ENCODE data around the gene ANKRD13B. TPM values are rescaled to one million over a fixed set of nuclear protein-coding genes. Genes with fewer than 3 reads are reported as not detected.

Gene ANKRD13B
- total and polyA plus RNA-seq, 2 of the 13 experiments (the other 11 are each of a cell fraction or from before 2014, with no cell fraction given), result 1.7 to 1.8 TPM

DNA sequence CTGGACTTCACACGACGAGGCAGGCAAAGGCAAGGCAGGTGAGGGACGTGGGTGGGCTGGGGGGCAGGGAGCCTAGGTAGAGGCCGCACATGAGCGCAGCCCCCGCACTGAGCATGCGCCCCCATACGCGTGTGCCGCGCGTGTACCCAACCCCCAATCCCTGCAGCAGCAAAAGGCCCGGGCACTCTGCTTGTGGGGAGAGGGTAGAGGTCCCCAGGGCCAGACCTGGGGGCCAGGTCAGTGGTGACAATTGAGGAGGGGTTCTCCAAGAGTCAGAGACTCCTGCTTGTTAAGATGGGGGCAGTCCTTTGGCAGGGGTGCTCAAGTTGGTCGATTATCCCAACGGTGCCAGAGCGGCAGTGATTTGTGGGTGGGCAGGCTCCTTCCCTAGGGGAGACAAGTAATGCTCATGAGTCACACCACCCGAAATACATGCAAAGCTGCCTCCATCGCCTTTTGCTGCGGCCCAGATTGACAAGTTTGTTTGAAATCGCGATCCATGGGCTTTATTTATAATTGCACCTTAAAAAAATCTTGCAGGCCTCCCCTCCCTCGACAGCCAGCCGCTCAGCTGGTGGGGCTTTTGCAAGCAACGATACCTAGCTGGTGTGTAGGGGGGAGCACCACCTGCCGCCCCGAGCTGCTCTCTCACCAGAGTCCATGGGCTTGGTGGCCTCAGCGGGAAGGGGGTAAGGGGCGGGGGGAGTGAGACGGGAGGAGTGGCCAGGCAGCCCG lies 2.4 kb upstream of the ANKRD13B start (continued):
- TF ChIP-seq, protein P1, sequence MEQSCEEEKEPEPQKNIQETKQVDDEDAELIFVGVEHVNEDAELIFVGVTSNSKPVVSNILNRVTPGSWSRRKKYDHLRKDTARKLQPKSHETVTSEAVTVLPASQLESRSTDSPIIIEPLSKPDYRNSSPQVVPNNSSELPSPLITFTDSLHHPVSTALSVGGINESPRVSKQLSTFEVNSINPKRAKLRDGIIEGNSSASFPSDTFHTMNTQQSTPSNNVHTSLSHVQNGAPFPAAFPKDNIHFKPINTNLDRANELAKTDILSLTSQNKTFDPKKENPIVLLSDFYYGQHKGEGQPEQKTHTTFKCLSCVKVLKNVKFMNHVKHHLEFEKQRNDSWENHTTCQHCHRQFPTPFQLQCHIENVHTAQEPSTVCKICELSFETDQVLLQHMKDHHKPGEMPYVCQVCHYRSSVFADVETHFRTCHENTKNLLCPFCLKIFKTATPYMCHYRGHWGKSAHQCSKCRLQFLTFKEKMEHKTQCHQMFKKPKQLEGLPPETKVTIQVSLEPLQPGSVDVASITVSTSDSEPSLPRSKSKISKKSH (CRISPR knock-in tag; IDR thresholded peaks at IDR 0.05; ENCODE audit: borderline replicate concordance), result 0 out of 2 replicates have a peak, but pooled peaks have one; percentile 21
- TF ChIP-seq ZBTB7B (CRISPR knock-in tag; IDR thresholded peaks at IDR 0.05) (peak; percentile 26; the same call in 1 of the 2 replicates), IRX3 (CRISPR knock-in tag; IDR thresholded peaks at IDR 0.05; ENCODE audit: borderline replicate concordance, low read depth) (0 out of 2 replicates have a peak, but pooled peaks have one; percentile 18), ZNF235 (CRISPR knock-in tag; IDR thresholded peaks at IDR 0.05; ENCODE audit: borderline replicate concordance) (no peak), SMAD3 (CRISPR knock-in tag; IDR thresholded peaks at IDR 0.05) (no peak), LCORL (IDR thresholded peaks at IDR 0.05) (no peak), LCORL (CRISPR knock-in tag; IDR thresholded peaks at IDR 0.05) (peak; percentile 2; the same call in 1 of the 2 replicates), ZFP36L1 (CRISPR knock-in tag; IDR thresholded peaks at IDR 0.05) (no peak), PHF21A (CRISPR knock-in tag; IDR thresholded peaks at IDR 0.05) (0 out of 2 replicates have a peak, but pooled peaks have one; percentile 60), RBFOX2 (IDR thresholded peaks at IDR 0.05; ENCODE audit: low read depth, low read length) (peak; percentile 25; the same call in 1 of the 2 replicates), ZNF232 (CRISPR knock-in tag; IDR thresholded peaks at IDR 0.05; ENCODE audit: borderline replicate concordance) (peak; percentile 72; the same call in 1 of the 2 replicates), ARID4A (CRISPR knock-in tag; IDR thresholded peaks at IDR 0.05; ENCODE audit: borderline replicate concordance) (peak; percentile 6; the same call in 1 of the 2 replicates), ZNF563 (CRISPR knock-in tag; IDR thresholded peaks at IDR 0.05) (0 out of 2 replicates have a peak, but pooled peaks have one; percentile 7), RFX1 (IDR thresholded peaks at IDR 0.05) (no peak), TRAFD1 (CRISPR knock-in tag; IDR thresholded peaks at IDR 0.05; ENCODE audit: borderline replicate concordance) (no peak), NR2F2 (IDR thresholded peaks at IDR 0.05; ENCODE audit: borderline replicate concordance, low read depth) (0 out of 2 replicates have a peak, but pooled peaks have one; percentile 0)
- TF ChIP-seq, protein P2, sequence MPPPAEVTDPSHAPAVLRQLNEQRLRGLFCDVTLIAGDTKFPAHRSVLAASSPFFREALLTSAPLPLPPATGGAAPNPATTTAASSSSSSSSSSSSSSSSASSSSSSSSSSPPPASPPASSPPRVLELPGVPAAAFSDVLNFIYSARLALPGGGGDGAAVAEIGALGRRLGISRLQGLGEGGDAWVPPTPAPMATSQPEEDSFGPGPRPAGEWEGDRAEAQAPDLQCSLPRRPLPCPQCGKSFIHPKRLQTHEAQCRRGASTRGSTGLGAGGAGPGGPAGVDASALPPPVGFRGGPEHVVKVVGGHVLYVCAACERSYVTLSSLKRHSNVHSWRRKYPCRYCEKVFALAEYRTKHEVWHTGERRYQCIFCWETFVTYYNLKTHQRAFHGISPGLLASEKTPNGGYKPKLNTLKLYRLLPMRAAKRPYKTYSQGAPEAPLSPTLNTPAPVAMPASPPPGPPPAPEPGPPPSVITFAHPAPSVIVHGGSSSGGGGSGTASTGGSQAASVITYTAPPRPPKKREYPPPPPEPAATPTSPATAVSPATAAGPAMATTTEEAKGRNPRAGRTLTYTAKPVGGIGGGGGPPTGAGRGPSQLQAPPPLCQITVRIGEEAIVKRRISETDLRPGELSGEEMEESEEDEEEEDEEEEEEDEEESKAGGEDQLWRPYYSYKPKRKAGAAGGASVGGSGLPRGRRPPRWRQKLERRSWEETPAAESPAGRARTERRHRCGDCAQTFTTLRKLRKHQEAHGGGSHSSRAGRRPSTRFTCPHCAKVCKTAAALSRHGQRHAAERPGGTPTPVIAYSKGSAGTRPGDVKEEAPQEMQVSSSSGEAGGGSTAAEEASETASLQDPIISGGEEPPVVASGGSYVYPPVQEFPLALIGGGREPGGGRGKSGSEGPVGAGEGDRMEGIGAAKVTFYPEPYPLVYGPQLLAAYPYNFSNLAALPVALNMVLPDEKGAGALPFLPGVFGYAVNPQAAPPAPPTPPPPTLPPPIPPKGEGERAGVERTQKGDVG (CRISPR knock-in tag; IDR thresholded peaks at IDR 0.05; ENCODE audit: borderline replicate concordance), result no peak

Measured in HepG2 (cell line).